ENCODE measurements around the gene ASIC5.

DNA sequence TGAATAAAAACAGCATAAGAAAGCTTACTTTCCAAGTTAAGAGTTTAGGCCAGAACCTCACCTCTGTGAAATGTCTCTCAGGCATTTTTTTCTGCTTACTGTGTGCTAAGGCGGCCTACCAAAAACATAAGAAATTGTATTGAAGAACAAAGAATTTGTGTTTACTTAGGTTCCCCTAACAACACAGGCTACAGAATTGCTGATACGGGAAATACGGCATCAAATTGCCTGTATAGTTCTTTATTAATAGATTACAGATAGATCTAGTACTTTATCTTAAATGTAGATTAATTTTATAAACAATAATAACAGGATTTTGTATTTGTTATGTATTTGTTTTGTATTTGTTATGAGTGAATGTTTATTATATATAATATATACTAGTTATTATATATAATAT, 12.9 kb downstream of the ASIC5 start:
- TF ChIP-seq, protein P1, sequence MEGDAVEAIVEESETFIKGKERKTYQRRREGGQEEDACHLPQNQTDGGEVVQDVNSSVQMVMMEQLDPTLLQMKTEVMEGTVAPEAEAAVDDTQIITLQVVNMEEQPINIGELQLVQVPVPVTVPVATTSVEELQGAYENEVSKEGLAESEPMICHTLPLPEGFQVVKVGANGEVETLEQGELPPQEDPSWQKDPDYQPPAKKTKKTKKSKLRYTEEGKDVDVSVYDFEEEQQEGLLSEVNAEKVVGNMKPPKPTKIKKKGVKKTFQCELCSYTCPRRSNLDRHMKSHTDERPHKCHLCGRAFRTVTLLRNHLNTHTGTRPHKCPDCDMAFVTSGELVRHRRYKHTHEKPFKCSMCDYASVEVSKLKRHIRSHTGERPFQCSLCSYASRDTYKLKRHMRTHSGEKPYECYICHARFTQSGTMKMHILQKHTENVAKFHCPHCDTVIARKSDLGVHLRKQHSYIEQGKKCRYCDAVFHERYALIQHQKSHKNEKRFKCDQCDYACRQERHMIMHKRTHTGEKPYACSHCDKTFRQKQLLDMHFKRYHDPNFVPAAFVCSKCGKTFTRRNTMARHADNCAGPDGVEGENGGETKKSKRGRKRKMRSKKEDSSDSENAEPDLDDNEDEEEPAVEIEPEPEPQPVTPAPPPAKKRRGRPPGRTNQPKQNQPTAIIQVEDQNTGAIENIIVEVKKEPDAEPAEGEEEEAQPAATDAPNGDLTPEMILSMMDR (IDR thresholded peaks at IDR 0.05): no peak
- no peak for TF ChIP-seq POLR2A (IDR thresholded peaks at IDR 0.05)
